Tibial nerve (tissue), 4 donors: ENCODE results near the gene AMACR.

Source experiments
- EP300 ChIP-seq, 2 donors: sonication (generic); formaldehyde crosslinking; IDR thresholded peaks; one replicate each; pipeline ENCODE4 v1.6.1; 2017; ENCODE audit warnings: antibody characterized with exemption in 2 of 2, mild to moderate bottlenecking in 1 of 2
- POLR2A ChIP-seq, 2 donors: fragments of 450-650 bp; IDR thresholded peaks; one replicate each; pipeline ENCODE4 v1.6.1; 2017; ENCODE audit warnings: antibody characterized with exemption in 2 of 2, mild to moderate bottlenecking in 2 of 2, moderate library complexity in 2 of 2
- TF ChIP-seq, protein P1 (sequence below), 5 experiments: fragments of 200-600 bp in 3 of 5; fragments of 450-650 bp in 2 of 5; sonication (generic) in 3 of 5; IDR thresholded peaks; one replicate each; pipeline ENCODE4 v1.5.1; 2016 to 2019; ENCODE audit warnings: antibody characterized with exemption in 5 of 5, mild to moderate bottlenecking in 3 of 5, moderate library complexity in 2 of 5

DNA sequence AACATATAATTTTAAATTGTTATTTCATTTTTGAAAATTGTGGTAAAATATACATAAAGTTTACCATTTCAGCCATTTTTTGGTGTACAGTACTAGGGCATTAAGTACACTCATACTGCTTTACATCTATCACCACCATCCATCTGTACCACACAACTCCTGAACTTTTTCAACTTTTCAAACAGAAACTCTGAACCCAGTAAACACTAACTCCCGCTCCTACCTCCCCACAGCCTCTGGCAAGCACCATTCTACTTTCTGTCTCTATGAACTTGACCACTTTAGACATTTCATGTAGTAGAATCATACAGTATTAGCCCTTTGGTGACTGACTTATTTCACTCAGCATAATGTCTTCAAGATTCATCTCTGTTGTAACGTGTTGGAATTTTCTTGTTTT is 15.0 kb downstream of the AMACR start:
- TF ChIP-seq, protein P1, sequence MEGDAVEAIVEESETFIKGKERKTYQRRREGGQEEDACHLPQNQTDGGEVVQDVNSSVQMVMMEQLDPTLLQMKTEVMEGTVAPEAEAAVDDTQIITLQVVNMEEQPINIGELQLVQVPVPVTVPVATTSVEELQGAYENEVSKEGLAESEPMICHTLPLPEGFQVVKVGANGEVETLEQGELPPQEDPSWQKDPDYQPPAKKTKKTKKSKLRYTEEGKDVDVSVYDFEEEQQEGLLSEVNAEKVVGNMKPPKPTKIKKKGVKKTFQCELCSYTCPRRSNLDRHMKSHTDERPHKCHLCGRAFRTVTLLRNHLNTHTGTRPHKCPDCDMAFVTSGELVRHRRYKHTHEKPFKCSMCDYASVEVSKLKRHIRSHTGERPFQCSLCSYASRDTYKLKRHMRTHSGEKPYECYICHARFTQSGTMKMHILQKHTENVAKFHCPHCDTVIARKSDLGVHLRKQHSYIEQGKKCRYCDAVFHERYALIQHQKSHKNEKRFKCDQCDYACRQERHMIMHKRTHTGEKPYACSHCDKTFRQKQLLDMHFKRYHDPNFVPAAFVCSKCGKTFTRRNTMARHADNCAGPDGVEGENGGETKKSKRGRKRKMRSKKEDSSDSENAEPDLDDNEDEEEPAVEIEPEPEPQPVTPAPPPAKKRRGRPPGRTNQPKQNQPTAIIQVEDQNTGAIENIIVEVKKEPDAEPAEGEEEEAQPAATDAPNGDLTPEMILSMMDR (IDR thresholded peaks at IDR 0.05): no peak
- TF ChIP-seq EP300 (IDR thresholded peaks at IDR 0.05) (no peak), POLR2A (IDR thresholded peaks at IDR 0.05) (no peak)
